ENCODE data around the gene SEMA5B. TPM values are rescaled to one million over a fixed set of nuclear protein-coding genes. Genes with fewer than 3 reads are reported as not detected.

Gene SEMA5B
- total RNA-seq, 2 experiments from 2014 or later: 0.13 to 2.3 TPM

DNA sequence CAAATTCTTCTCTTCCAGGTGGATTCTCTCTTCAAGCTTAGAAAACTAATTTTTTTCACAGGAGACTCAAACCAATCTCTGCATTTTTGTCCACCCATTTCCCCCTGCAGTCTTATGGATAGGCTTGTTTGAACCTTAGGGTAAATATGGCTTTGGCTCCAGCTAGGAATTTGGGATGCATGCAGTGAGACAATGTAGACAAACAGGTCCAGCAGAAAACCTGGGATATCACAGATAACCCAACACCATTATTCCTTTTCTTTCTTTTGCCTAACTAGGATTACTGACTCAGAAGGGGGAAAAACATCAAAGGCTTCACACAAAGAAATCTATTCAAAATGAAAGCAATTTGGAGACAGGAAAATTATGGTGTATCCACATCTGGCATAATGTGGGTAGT lies 11.2 kb upstream of the SEMA5B start:
- ChIA-PET CTCF (ENCODE audit: unreplicated experiment) (no interaction called here), POLR2A (no interaction called here)
- Histone ChIP-seq H2AFZ (ENCODE audit: low read length) (no peak overlapping the region), H3K27ac (ENCODE audit: low read depth, low read length, poor library complexity, severe bottlenecking) (no peak overlapping the region), H3K4me1 (ENCODE audit: insufficient read depth, low read length, poor library complexity, severe bottlenecking) (no peaks in the 10 kb centered on the region), H4K20me1 (ENCODE audit: insufficient read depth, low read length) (no peaks in the 10 kb centered on the region), H3K4me2 (ENCODE audit: low read length) (no peak overlapping the region), H3K9me2 (ENCODE audit: insufficient read depth, low read length) (no peaks in the 10 kb centered on the region), H3K4me3 (ENCODE audit: low read depth, low read length, poor library complexity, severe bottlenecking) (no peak overlapping the region), H3K9me3 (ENCODE audit: low read length) (no peaks in the 10 kb centered on the region), H3K36me3 (ENCODE audit: insufficient read depth, low read length) (no peaks in the 10 kb centered on the region), H3K79me2 (ENCODE audit: insufficient read depth, low read depth, low read length) (no peaks in the 10 kb centered on the region)
- intact Hi-C loops (cut with micrococcal nuclease; ENCODE audit: unreplicated experiment): loop anchor here (10.0 kb wide), 1 partner anchor 474 kb away; the partner anchor contains the start of genes DTX3L and PARP9
- no peak for TF ChIP-seq EZH2phosphoT487 (IDR thresholded peaks at IDR 0.05; ENCODE audit: borderline replicate concordance, low read depth, low read length)
- TF ChIP-seq, protein P1, sequence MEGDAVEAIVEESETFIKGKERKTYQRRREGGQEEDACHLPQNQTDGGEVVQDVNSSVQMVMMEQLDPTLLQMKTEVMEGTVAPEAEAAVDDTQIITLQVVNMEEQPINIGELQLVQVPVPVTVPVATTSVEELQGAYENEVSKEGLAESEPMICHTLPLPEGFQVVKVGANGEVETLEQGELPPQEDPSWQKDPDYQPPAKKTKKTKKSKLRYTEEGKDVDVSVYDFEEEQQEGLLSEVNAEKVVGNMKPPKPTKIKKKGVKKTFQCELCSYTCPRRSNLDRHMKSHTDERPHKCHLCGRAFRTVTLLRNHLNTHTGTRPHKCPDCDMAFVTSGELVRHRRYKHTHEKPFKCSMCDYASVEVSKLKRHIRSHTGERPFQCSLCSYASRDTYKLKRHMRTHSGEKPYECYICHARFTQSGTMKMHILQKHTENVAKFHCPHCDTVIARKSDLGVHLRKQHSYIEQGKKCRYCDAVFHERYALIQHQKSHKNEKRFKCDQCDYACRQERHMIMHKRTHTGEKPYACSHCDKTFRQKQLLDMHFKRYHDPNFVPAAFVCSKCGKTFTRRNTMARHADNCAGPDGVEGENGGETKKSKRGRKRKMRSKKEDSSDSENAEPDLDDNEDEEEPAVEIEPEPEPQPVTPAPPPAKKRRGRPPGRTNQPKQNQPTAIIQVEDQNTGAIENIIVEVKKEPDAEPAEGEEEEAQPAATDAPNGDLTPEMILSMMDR (conservative IDR thresholded peaks at IDR 0.05; ENCODE audit: low read length): no peak
- DNase-seq (ENCODE audit: low spot score): no peak
- BruUV-seq (replicated peaks): no TSS peak

DNA sequence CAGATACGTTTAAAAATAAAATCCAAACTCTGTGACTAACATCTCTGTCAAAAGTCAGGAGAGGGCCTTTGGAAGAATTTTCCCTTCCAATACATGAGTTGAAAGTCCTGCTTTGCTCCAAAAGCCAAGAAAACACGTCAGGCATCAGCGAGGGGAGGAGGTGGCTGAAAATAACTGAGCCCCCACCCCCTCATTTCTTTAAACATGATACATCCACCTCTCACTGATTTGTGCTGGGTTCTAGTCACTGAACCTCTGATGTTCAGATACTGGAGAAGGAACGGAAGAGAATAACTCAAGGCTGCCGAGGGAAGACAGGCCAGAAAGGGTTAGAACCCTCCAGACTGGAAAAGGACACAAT lies 9.4 kb upstream of the SEMA5B start:
- intact Hi-C loops (cut with micrococcal nuclease; ENCODE audit: unreplicated experiment): loop anchor here (10.0 kb wide), 1 partner anchor 472 kb away; the partner anchor contains the start of genes DTX3L and PARP9

DNA sequence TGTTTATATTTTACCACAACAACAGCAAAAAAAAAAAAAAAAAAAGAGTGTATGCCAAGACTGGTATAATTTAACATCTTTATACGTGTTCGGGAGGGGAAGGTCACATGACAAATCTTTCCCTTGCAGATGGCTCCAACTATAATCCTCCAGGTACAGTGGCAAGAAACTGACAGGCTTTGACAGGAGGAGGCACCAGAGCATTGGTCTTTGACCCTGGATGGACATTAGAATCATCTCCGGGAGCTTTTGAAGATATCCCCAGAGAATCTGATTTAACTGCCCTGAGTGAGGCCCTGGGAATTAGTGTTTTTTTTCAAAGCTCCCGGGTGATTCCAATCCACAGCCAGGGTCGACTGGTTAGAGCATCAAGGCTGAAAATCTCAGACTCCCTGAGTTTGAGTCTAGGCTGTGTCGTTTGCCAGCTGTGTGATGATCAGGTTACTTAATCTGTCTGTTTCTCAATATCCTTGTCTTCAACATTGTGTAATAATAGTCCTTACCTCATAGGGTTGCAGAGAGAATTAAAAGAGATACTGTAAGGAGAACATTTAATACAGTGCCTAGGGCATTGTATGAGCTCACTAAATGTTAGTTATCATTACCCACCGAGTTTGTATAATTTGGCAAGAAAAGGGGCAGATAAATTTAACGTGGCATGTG lies 8.9 kb upstream of the SEMA5B start:
- H2AFZ ChIP-seq (ENCODE audit: low read length): no peak overlapping the region
- TF ChIP-seq, protein P1 (conservative IDR thresholded peaks at IDR 0.05; ENCODE audit: low read length): no peak
- no peak for TF ChIP-seq EZH2phosphoT487 (IDR thresholded peaks at IDR 0.05; ENCODE audit: borderline replicate concordance, low read depth, low read length)
- POLR2A ChIA-PET: no interaction called here
- H3K4me1 ChIP-seq (ENCODE audit: insufficient read depth, low read length, poor library complexity, severe bottlenecking): no peaks in the 10 kb centered on the region
- BruUV-seq (replicated peaks): no TSS peak
- no peaks in the 10 kb centered on the region for H3K9me2 ChIP-seq (ENCODE audit: insufficient read depth, low read length)
- no peaks in the 10 kb centered on the region for H3K79me2 ChIP-seq (ENCODE audit: insufficient read depth, low read depth, low read length)
- CTCF ChIA-PET (ENCODE audit: unreplicated experiment): no interaction called here
- DNase-seq (ENCODE audit: low spot score): no peak
- no peaks in the 10 kb centered on the region for H3K36me3 ChIP-seq (ENCODE audit: insufficient read depth, low read length)
- no peaks in the 10 kb centered on the region for H4K20me1 ChIP-seq (ENCODE audit: insufficient read depth, low read length)
- H3K9me3 ChIP-seq (ENCODE audit: low read length): no peaks in the 10 kb centered on the region
- H3K4me2 ChIP-seq (ENCODE audit: low read length): no peak overlapping the region
- H3K4me3 ChIP-seq (ENCODE audit: low read depth, low read length, poor library complexity, severe bottlenecking): no peak overlapping the region
- H3K27ac ChIP-seq (ENCODE audit: low read depth, low read length, poor library complexity, severe bottlenecking): no peak overlapping the region
- intact Hi-C loops (cut with micrococcal nuclease; ENCODE audit: unreplicated experiment): loop anchor here (10.0 kb wide), 1 partner anchor 472 kb away; the partner anchor contains the start of genes DTX3L and PARP9

More for the DNA sequence above, 9.4 kb upstream of the SEMA5B start:
- no peaks in the 10 kb centered on the region for H3K36me3 ChIP-seq (ENCODE audit: insufficient read depth, low read length)
- no peak overlapping the region for H3K27ac ChIP-seq (ENCODE audit: low read depth, low read length, poor library complexity, severe bottlenecking)
- no peaks in the 10 kb centered on the region for H3K79me2 ChIP-seq (ENCODE audit: insufficient read depth, low read depth, low read length)
- CTCF ChIA-PET (ENCODE audit: unreplicated experiment): no interaction called here
- no peaks in the 10 kb centered on the region for H3K4me1 ChIP-seq (ENCODE audit: insufficient read depth, low read length, poor library complexity, severe bottlenecking)
- no peak overlapping the region for H2AFZ ChIP-seq (ENCODE audit: low read length)
- no peak overlapping the region for H3K4me2 ChIP-seq (ENCODE audit: low read length)
- H4K20me1 ChIP-seq (ENCODE audit: insufficient read depth, low read length): no peaks in the 10 kb centered on the region
- DNase-seq (ENCODE audit: low spot score): no peak
- POLR2A ChIA-PET: no interaction called here
- no peak for TF ChIP-seq EZH2phosphoT487 (IDR thresholded peaks at IDR 0.05; ENCODE audit: borderline replicate concordance, low read depth, low read length)
- TF ChIP-seq, protein P1 (conservative IDR thresholded peaks at IDR 0.05; ENCODE audit: low read length): no peak
- no TSS peak for BruUV-seq (replicated peaks)
- H3K9me3 ChIP-seq (ENCODE audit: low read length): no peaks in the 10 kb centered on the region
- no peak overlapping the region for H3K4me3 ChIP-seq (ENCODE audit: low read depth, low read length, poor library complexity, severe bottlenecking)
- no peaks in the 10 kb centered on the region for H3K9me2 ChIP-seq (ENCODE audit: insufficient read depth, low read length)
